HEK293T (cell line): ENCODE data around the gene TJP1.

ENCODE experiments used
- BHLHE40 ChIP-seq: fragments of 450-650 bp; IDR thresholded peaks from 2 replicates; pipeline ENCODE4 v1.6.1; 2016; ENCODE audit warnings: mild to moderate bottlenecking, moderate library complexity, borderline replicate concordance
- CTBP1 ChIP-seq: fragments of 450-650 bp; IDR thresholded peaks from 2 replicates; pipeline ENCODE4 v1.6.1; 2016; ENCODE audit warnings: borderline replicate concordance
- ELF4 ChIP-seq: fragments of 450-650 bp; IDR thresholded peaks from 2 replicates; pipeline ENCODE4 v1.6.1; 2017; ENCODE audit warnings: antibody characterized with exemption
- FOXA1 ChIP-seq: fragments of 450-650 bp; IDR thresholded peaks from 2 replicates; pipeline ENCODE4 v1.6.1; 2016; ENCODE audit warnings: mild to moderate bottlenecking
- FOXM1 ChIP-seq: fragments of 450-650 bp; IDR thresholded peaks from 2 replicates; pipeline ENCODE4 v1.6.1; 2017; ENCODE audit warnings: mild to moderate bottlenecking, borderline replicate concordance
- HDGF ChIP-seq: fragments of 450-650 bp; IDR thresholded peaks from 2 replicates; pipeline ENCODE4 v1.6.1; 2017; ENCODE audit warnings: antibody characterized with exemption, borderline replicate concordance
- L3MBTL2 ChIP-seq: fragments of 450-650 bp; conservative IDR thresholded peaks from 2 replicates; pipeline ENCODE4 v1.6.1; 2016; ENCODE audit warnings: mild to moderate bottlenecking
- LEF1 ChIP-seq: fragments of 450-650 bp; IDR thresholded peaks from 2 replicates; pipeline ENCODE4 v1.6.1; 2017; ENCODE audit warnings: mild to moderate bottlenecking, borderline replicate concordance
- NFRKB ChIP-seq: fragments of 450-650 bp; IDR thresholded peaks from 2 replicates; pipeline ENCODE4 v1.6.1; 2016; ENCODE audit warnings: mild to moderate bottlenecking, moderate library complexity
- SP1 ChIP-seq: fragments of 450-650 bp; IDR thresholded peaks from 2 replicates; pipeline ENCODE4 v1.6.1; 2017
- SUZ12 ChIP-seq: fragments of 450-650 bp; IDR thresholded peaks from 2 replicates; pipeline ENCODE4 v1.6.1; 2016; ENCODE audit warnings: mild to moderate bottlenecking
- TARDBP ChIP-seq: fragments of 450-650 bp; IDR thresholded peaks from 2 replicates; pipeline ENCODE4 v1.6.1; 2016
- ZNF384 ChIP-seq: fragments of 450-650 bp; IDR thresholded peaks from 2 replicates; pipeline ENCODE4 v1.6.1; 2016
- TF ChIP-seq, protein P1 (sequence below): fragments of 450-650 bp; IDR thresholded peaks from 2 replicates; pipeline ENCODE4 v1.6.1; 2016

DNA sequence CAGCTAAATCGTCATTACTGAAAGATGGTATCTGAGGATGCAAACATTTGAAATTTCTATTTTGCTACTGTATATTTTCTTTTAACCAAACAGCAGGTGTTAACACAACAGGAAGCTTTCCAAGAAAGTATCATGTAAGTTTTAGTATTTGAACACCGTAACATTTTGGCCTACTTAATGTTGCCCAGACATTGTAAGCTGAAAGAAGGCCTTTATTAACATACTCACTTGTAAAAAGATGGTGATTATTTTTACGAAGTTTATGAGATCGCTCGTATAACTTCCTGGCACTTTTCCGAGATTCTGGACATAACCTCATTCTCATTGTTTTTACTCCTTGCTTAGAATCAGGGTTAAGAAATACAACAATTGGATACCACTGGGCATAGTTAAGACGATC is 95.7 kb downstream of the TJP1 start:
- TF ChIP-seq FOXA1 (no peak), SP1 (no peak), ZNF384 (no peak), HDGF (no peak), CTBP1 (no peak), BHLHE40 (no peak), SUZ12 (no peak), ELF4 (no peak), NFRKB (no peak), LEF1 (no peak), L3MBTL2 (no peak), FOXM1 (no peak), TARDBP (no peak)
- TF ChIP-seq, protein P1, sequence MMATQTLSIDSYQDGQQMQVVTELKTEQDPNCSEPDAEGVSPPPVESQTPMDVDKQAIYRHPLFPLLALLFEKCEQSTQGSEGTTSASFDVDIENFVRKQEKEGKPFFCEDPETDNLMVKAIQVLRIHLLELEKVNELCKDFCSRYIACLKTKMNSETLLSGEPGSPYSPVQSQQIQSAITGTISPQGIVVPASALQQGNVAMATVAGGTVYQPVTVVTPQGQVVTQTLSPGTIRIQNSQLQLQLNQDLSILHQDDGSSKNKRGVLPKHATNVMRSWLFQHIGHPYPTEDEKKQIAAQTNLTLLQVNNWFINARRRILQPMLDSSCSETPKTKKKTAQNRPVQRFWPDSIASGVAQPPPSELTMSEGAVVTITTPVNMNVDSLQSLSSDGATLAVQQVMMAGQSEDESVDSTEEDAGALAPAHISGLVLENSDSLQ, result no peak
